Endothelial cell of umbilical vein (primary cell): ENCODE data around the gene KLHL6. TPM values are rescaled to one million over a fixed set of nuclear protein-coding genes. Genes with fewer than 3 reads are reported as not detected.
A peak's percentile ranks its signal among the peaks of the same experiment; 100 is the strongest.

Experiments used
- BruUV-seq: library from RNA; stranded (reverse); fragments of 400-500 nt; replicated peaks from 2 replicates; lab custom pipeline; 2021; lab: Mats Ljungman, UMichigan
- CTCF ChIA-PET: fragments of 300-600, 350-600 bp; sonication (Branson Sonifier 250); formaldehyde crosslinking; loops from one replicate; lab custom pipeline; 2021; ENCODE audit warnings: antibody characterized with exemption, inconsistent platforms; lab: Charles Lee
- POLR2A ChIA-PET: fragments of 300-600, 350-600 bp; sonication (Branson Sonifier 250); formaldehyde crosslinking; loops from one replicate; lab custom pipeline; 2021; ENCODE audit warnings: antibody characterized with exemption, inconsistent platforms; lab: Charles Lee
- DNase-seq: peaks from one replicate; pipeline ENCODE4 v3.0.0-alpha.2; 2011; ENCODE audit warnings: low read depth, low spot score
- FAIRE-seq: peaks from 2 replicates; lab custom pipeline; 2011; peaks lifted over from hg19 to GRCh38; lab: Jason Lieb, UNC
- H2AFZ ChIP-seq: 2 replicates; pipeline ENCODE4 v1.6.0; 2012; ENCODE audit warnings: low read depth, low read length, control low read depth, inconsistent platforms
- H3K27ac ChIP-seq: 2 replicates; pipeline ENCODE4 v1.5.1; 2011; ENCODE audit warnings: low read depth, mild to moderate bottlenecking, control low read depth, low read length, moderate library complexity; ENCODE audit not compliant: insufficient read depth
- H3K27me3 ChIP-seq, 2 experiments: 2 replicates each; pipeline versions ENCODE4 v1.6.0 to v1.6.1; 2011; ENCODE audit warnings: low read length in 2 of 2, mixed read lengths in 1 of 2; ENCODE audit not compliant: control insufficient read depth in 2 of 2, insufficient read depth in 2 of 2
- H3K36me3 ChIP-seq, 2 experiments: 2 replicates in 1 of 2; 3 replicates in 1 of 2; pipeline ENCODE4 v1.5.1; 2011; ENCODE audit warnings: low read length in 2 of 2, mild to moderate bottlenecking in 1 of 2, moderate library complexity in 1 of 2; ENCODE audit not compliant: control insufficient read depth in 2 of 2, insufficient read depth in 2 of 2; ENCODE audit errors: extremely low read depth in 1 of 2
- H3K4me1 ChIP-seq: 3 replicates; pipeline ENCODE4 v1.5.1; 2011; ENCODE audit warnings: mild to moderate bottlenecking, low read length; ENCODE audit not compliant: control insufficient read depth, insufficient read depth; ENCODE audit errors: extremely low read depth
- H3K4me2 ChIP-seq: 2 replicates; pipeline ENCODE4 v1.6.1; 2011; ENCODE audit warnings: low read length, control low read depth, mixed read lengths; ENCODE audit not compliant: insufficient read depth
- H3K4me3 ChIP-seq, 3 experiments: fragments of 200-600 bp in 1 of 3; sonication (generic), shearing (Covaris generic) in 1 of 3; replicated peaks in 1 of 3; 2 replicates each; pipeline ENCODE4 v1.5.1; 2011 to 2016; ENCODE audit warnings: control low read depth in 3 of 3, low read length in 3 of 3, mild to moderate bottlenecking in 2 of 3, inconsistent platforms in 1 of 3, low read depth in 1 of 3, moderate library complexity in 1 of 3; ENCODE audit not compliant: insufficient read depth in 1 of 3
- H3K79me2 ChIP-seq: 2 replicates; pipeline ENCODE4 v1.6.0; 2012; ENCODE audit warnings: low read length, inconsistent platforms; ENCODE audit not compliant: control insufficient read depth, insufficient read depth
- H3K9ac ChIP-seq: replicated peaks from 2 replicates; pipeline ENCODE3; 2011; ENCODE audit warnings: low read length, control low read depth; ENCODE audit not compliant: insufficient read depth; ENCODE audit errors: extremely low read depth
- H3K9me1 ChIP-seq: replicated peaks from 3 replicates; pipeline ENCODE4 v1.6.0; 2011; ENCODE audit warnings: mild to moderate bottlenecking, low read length; ENCODE audit not compliant: control insufficient read depth, insufficient read depth; ENCODE audit errors: extremely low read depth
- H3K9me3 ChIP-seq: replicated peaks from 2 replicates; pipeline ENCODE4 v1.5.1; 2012; ENCODE audit warnings: low read length, inconsistent platforms; ENCODE audit not compliant: control insufficient read depth, insufficient read depth
- H4K20me1 ChIP-seq: replicated peaks from 2 replicates; pipeline ENCODE3; 2011; ENCODE audit warnings: mild to moderate bottlenecking, low read length; ENCODE audit not compliant: control insufficient read depth, insufficient read depth; ENCODE audit errors: extremely low read depth
- EZH2 ChIP-seq: IDR thresholded peaks from 2 replicates; pipeline ENCODE4 v1.6.1; 2012; ENCODE audit warnings: borderline replicate concordance, low read depth, mild to moderate bottlenecking, moderate library complexity, low read length, inconsistent platforms; ENCODE audit not compliant: severe bottlenecking
- FOS ChIP-seq: IDR thresholded peaks from 2 replicates; pipeline ENCODE4 v1.6.1; 2011; ENCODE audit warnings: mild to moderate bottlenecking, low read length, moderate library complexity, borderline replicate concordance; ENCODE audit not compliant: insufficient read depth
- GATA2 ChIP-seq: IDR thresholded peaks from 2 replicates; pipeline ENCODE4 v1.7.0; 2011; ENCODE audit warnings: low read depth, mild to moderate bottlenecking, moderate library complexity, mixed read lengths, low read length; ENCODE audit not compliant: insufficient read length, insufficient read depth
- JUN ChIP-seq: IDR thresholded peaks from 2 replicates; pipeline ENCODE4 v1.6.1; 2011; ENCODE audit warnings: borderline replicate concordance, low read depth; ENCODE audit not compliant: insufficient read length, insufficient read depth
- MAX ChIP-seq: IDR thresholded peaks from 2 replicates; pipeline ENCODE4 v1.6.1; 2011; ENCODE audit not compliant: insufficient read depth, insufficient read length
- POLR2A ChIP-seq: IDR thresholded peaks from 2 replicates; pipeline ENCODE4 v1.6.1; 2012; ENCODE audit warnings: low read depth, mild to moderate bottlenecking, control low read depth, low read length
- POLR2AphosphoS5 ChIP-seq: IDR thresholded peaks from 2 replicates; pipeline ENCODE4 v1.6.1; 2012; ENCODE audit warnings: low read depth, mild to moderate bottlenecking, control low read depth, low read length, moderate library complexity; ENCODE audit not compliant: insufficient read depth
- dilution Hi-C: fragments of 300-500 bp; cut with MboI; formaldehyde crosslinking; loops from one replicate; pipeline ENCODE4 v1.15.0; 2019; ENCODE audit warnings: low sequenced_read_pairs; ENCODE audit not compliant: extremely low pct_ligation_motif_present
- intact Hi-C: fragments of 100-400 bp; cut with micrococcal nuclease; formaldehyde crosslinking; loops from one replicate; pipeline ENCODE4 v1.10.0; 2022
- polyA plus RNA-seq, 4 experiments: library from polyadenylated mRNA; depleted of rRNA in 3 of 4; stranded (reverse) in 3 of 4; unstranded in 1 of 4; fragments of >200 nt; gene quantifications; 2 replicates each; pipeline versions ENCODE4 v1.2.1 to v1.2.3, GENCODE V29; 2011 to 2012; ENCODE audit warnings: missing spikeins in 1 of 4
- total RNA-seq: library from RNA; stranded (reverse); gene quantifications from 2 replicates; pipeline ENCODE4 v1.2.3, GENCODE V29; 2021
- TF ChIP-seq, protein P1 (sequence below), 2 donors: IDR thresholded peaks; 1 replicate in 1 of 2; 2 replicates in 1 of 2; pipeline ENCODE4 v1.5.1; 2011; ENCODE audit warnings: low read length in 2 of 2, mild to moderate bottlenecking in 2 of 2, moderate library complexity in 2 of 2, control low read depth in 1 of 2, inconsistent platforms in 1 of 2, low read depth in 1 of 2; ENCODE audit not compliant: insufficient read depth in 1 of 2; ENCODE audit errors: extremely low read depth in 1 of 2

The KLHL6 gene
- total and polyA plus RNA-seq, 2 donors (not counting 3 experiments of a cell fraction or from before 2014, with no cell fraction given), result 5.7 to 12.6 TPM

DNA sequence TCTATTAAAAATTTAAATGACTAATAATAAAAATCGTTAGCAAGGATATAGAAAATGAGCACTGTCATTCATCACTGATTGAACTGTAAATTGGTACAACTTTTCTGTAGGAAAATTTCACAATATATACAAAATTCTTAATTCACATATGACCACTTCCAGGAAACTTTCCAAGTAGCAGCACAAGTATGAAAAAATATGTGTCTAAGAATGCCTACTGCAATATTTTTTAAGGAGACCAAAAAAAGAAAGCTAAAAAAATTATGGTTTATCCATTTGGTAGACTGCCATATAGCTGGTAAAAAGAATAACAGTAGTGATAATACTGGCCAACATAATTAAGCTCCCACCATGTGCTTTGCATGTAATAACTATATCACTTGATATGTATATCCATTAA is 59.2 kb downstream of the KLHL6 start:
- Histone ChIP-seq H3K36me3 (peaks cover 0 to 3% of the 10 kb centered on the region in 2 experiments), H3K4me1 (no peaks in the 10 kb centered on the region), H3K4me2 (no peak overlapping the region), H3K27ac (no peak overlapping the region), H3K9me3 (no peaks in the 10 kb centered on the region), H3K79me2 (no peaks in the 10 kb centered on the region), H3K9me1 (no peaks in the 10 kb centered on the region), H3K9ac (no peak overlapping the region), H3K4me3 (no peak overlapping the region), H3K27me3 (no peaks in the 10 kb centered on the region), H4K20me1 (no peaks in the 10 kb centered on the region), H2AFZ (no peak overlapping the region)
- FAIRE-seq (peak; percentile 26), DNase-seq (no peak)
- TF ChIP-seq GATA2 (no peak), POLR2AphosphoS5 (no peak), FOS (no peak), POLR2A (no peak), EZH2 (no peak)
- dilution Hi-C loops, result no loop called here
- intact Hi-C loops, result no loop called here
- ChIA-PET POLR2A (no interaction called here), CTCF (interaction anchor here (0.8 to 2.6 kb wide), 2 partner anchors 9 to 17 kb away, joined by 3 to 11 read pairs; no protein-coding TSS in a partner anchor)
- BruUV-seq, result no TSS peak

DNA sequence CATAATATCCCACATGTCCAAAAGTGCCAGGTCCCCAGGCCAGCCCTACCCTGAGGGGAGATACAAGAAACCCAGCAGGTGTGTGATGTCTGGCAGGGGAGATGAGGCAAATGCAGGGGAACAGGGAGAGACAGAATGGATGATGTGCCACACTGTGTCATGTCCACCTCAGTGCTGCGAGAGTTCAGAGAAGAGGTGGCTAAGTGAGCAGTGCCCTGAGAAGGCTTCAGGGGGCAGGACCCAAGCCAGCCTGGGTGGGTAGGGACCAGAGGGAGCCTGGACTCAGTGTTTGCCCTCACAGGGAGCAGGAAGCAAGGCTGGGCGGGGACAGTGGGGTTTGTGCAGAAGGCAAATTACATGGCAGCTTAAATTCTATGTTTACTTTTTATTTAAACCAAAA is 61.2 kb downstream of the KLHL6 start:
- Histone ChIP-seq H3K27me3 (no peaks in the 10 kb centered on the region), H4K20me1 (no peaks in the 10 kb centered on the region), H3K9me3 (no peaks in the 10 kb centered on the region), H3K9ac (no peak overlapping the region), H3K4me1 (peaks cover 6% of the 10 kb centered on the region), H3K36me3 (peaks cover 0 to 3% of the 10 kb centered on the region in 2 experiments), H3K4me3 (no peak overlapping the region), H3K9me1 (no peaks in the 10 kb centered on the region), H3K79me2 (no peaks in the 10 kb centered on the region), H3K4me2 (no peak overlapping the region), H3K27ac (no peak overlapping the region), H2AFZ (no peak overlapping the region)
- FAIRE-seq (no peak), DNase-seq (no peak)
- TF ChIP-seq JUN, result no peak
- no peak for TF ChIP-seq EZH2
- TF ChIP-seq POLR2AphosphoS5, result no peak
- TF ChIP-seq, protein P1, sequence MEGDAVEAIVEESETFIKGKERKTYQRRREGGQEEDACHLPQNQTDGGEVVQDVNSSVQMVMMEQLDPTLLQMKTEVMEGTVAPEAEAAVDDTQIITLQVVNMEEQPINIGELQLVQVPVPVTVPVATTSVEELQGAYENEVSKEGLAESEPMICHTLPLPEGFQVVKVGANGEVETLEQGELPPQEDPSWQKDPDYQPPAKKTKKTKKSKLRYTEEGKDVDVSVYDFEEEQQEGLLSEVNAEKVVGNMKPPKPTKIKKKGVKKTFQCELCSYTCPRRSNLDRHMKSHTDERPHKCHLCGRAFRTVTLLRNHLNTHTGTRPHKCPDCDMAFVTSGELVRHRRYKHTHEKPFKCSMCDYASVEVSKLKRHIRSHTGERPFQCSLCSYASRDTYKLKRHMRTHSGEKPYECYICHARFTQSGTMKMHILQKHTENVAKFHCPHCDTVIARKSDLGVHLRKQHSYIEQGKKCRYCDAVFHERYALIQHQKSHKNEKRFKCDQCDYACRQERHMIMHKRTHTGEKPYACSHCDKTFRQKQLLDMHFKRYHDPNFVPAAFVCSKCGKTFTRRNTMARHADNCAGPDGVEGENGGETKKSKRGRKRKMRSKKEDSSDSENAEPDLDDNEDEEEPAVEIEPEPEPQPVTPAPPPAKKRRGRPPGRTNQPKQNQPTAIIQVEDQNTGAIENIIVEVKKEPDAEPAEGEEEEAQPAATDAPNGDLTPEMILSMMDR (IDR thresholded peaks at IDR 0.05; ENCODE audit: extremely low read depth in 1 of 2, insufficient read depth in 1 of 2, low read depth in 1 of 2, low read length in 2 of 2), result no peak
- TF ChIP-seq MAX, result no peak
- dilution Hi-C loops, result no loop called here
- no TSS peak for BruUV-seq
- intact Hi-C loops, result no loop called here
- CTCF ChIA-PET, result interaction anchor here (0.6 to 1.4 kb wide), 3 partner anchors 15 to 273 kb away, joined by 3 to 4 read pairs (median 3); no protein-coding TSS in a partner anchor
- POLR2A ChIA-PET, result no interaction called here
